Fibroblast of peridontal ligament (primary cell): ENCODE measurements around the gene GNG8.

Source experiments
- DNase-seq: peaks from one replicate; pipeline ENCODE4 v3.0.0-alpha.2; 2010; ENCODE audit errors: extremely low read depth

GNG8 gene

GRCh38 chr19:46618670-46619231 is 17.3 kb downstream of the GNG8 start:
- DNase-seq, result peak; percentile 51

GRCh38 chr19:46617601-46618000 is 18.4 kb downstream of the GNG8 start:
- no peak for DNase-seq

GRCh38 chr19:46616631-46617322 is 19.2 kb downstream of the GNG8 start:
- peak; percentile 43 for DNase-seq

GRCh38 chr19:46615966-46616365 is 20.0 kb downstream of the GNG8 start:
- no peak for DNase-seq

- DNase-seq, result peak; percentile 79
Observed at GRCh38 chr19:46614114-46614722, 21.8 kb downstream of the GNG8 start.

GRCh38 chr19:46613525-46613924 is 22.5 kb downstream of the GNG8 start:
- DNase-seq, result no peak

GRCh38 chr19:46611776-46612175 is 24.2 kb downstream of the GNG8 start:
- DNase-seq, result no peak

- DNase-seq, result peak; percentile 90
Observed at GRCh38 chr19:46610851-46611770, 24.9 kb downstream of the GNG8 start.

- DNase-seq, result no peak
Observed at GRCh38 chr19:46610413-46610775, 25.6 kb downstream of the GNG8 start.

GRCh38 chr19:46609511-46610412 is 26.2 kb downstream of the GNG8 start:
- DNase-seq, result no peak

- DNase-seq, result no peak
Observed at GRCh38 chr19:46608581-46609345, 27.2 kb downstream of the GNG8 start.

- no peak for DNase-seq
Observed at GRCh38 chr19:46608178-46608577, 27.8 kb downstream of the GNG8 start.

- DNase-seq, result no peak
Observed at GRCh38 chr19:46607448-46607841, 28.6 kb downstream of the GNG8 start.

- DNase-seq, result no peak
Observed at GRCh38 chr19:46606681-46607447, 29.1 kb downstream of the GNG8 start.

GRCh38 chr19:46606019-46606418 is 30.0 kb downstream of the GNG8 start:
- no peak for DNase-seq

GRCh38 chr19:46605356-46605821 is 30.6 kb downstream of the GNG8 start:
- DNase-seq, result no peak

GRCh38 chr19:46604781-46605355 is 31.1 kb downstream of the GNG8 start:
- DNase-seq, result no peak

GRCh38 chr19:46603752-46604231 is 32.2 kb downstream of the GNG8 start:
- no peak for DNase-seq

GRCh38 chr19:46603195-46603637 is 32.8 kb downstream of the GNG8 start:
- DNase-seq, result no peak
